H9 (cell line): ENCODE results near the gene ECE1. TPM values are rescaled to one million over a fixed set of nuclear protein-coding genes. Genes with fewer than 3 reads are reported as not detected.

Experiments used
- DNase-seq: peaks from one replicate; pipeline ENCODE4 v3.0.0-alpha.2; 2017
- H2AFZ ChIP-seq: one replicate; pipeline ENCODE4 v1.6.1; 2013; ENCODE audit warnings: mild to moderate bottlenecking, low read length, control low read depth, moderate library complexity
- H2AK5ac ChIP-seq: 2 replicates; pipeline ENCODE4 v1.6.1; 2013; ENCODE audit warnings: low read length, control low read depth, mixed read lengths; ENCODE audit not compliant: insufficient read length
- H2BK120ac ChIP-seq: one replicate; pipeline ENCODE4 v1.6.1; 2013; ENCODE audit warnings: low read depth, mild to moderate bottlenecking, low read length, control low read depth, inconsistent platforms; ENCODE audit not compliant: poor library complexity, severe bottlenecking
- H2BK12ac ChIP-seq: 2 replicates; pipeline ENCODE4 v1.6.1; 2013; ENCODE audit warnings: low read length, control low read depth, mixed read lengths, low read depth; ENCODE audit not compliant: insufficient read length
- H2BK15ac ChIP-seq: 2 replicates; pipeline ENCODE4 v1.6.1; 2013; ENCODE audit warnings: low read depth, low read length, control low read depth
- H2BK20ac ChIP-seq: one replicate; pipeline ENCODE4 v1.6.1; 2013; ENCODE audit warnings: low read depth, mild to moderate bottlenecking, low read length, control low read depth, inconsistent platforms; ENCODE audit not compliant: poor library complexity, severe bottlenecking
- H2BK5ac ChIP-seq: 2 replicates; pipeline ENCODE4 v1.6.1; 2013; ENCODE audit warnings: low read length, control low read depth, mixed read lengths; ENCODE audit not compliant: insufficient read length
- H3K14ac ChIP-seq: 2 replicates; pipeline ENCODE4 v1.6.1; 2013; ENCODE audit warnings: low read length, control low read depth; ENCODE audit not compliant: insufficient read depth
- H3K18ac ChIP-seq: 2 replicates; pipeline ENCODE4 v1.6.1; 2013; ENCODE audit warnings: low read depth, mild to moderate bottlenecking, mixed read lengths, low read length, control low read depth; ENCODE audit not compliant: insufficient read length
- H3K23ac ChIP-seq: 2 replicates; pipeline ENCODE4 v1.6.1; 2013; ENCODE audit warnings: low read length, control low read depth, mixed read lengths, low read depth; ENCODE audit not compliant: insufficient read length
- H3K23me2 ChIP-seq: 2 replicates; pipeline ENCODE4 v1.6.1; 2013; ENCODE audit warnings: low read depth, mild to moderate bottlenecking, mixed read lengths, low read length, control low read depth; ENCODE audit not compliant: insufficient read length, poor library complexity, severe bottlenecking
- H3K27ac ChIP-seq: 2 replicates; pipeline ENCODE4 v1.5.1; 2013; ENCODE audit warnings: low read length, control low read depth, mixed read lengths, low read depth; ENCODE audit not compliant: insufficient read length
- H3K27me3 ChIP-seq: 2 replicates; pipeline ENCODE4 v1.6.1; 2013; ENCODE audit warnings: low read length, control low read depth, inconsistent platforms; ENCODE audit not compliant: insufficient read depth
- H3K4ac ChIP-seq: 2 replicates; pipeline ENCODE4 v1.6.1; 2013; ENCODE audit warnings: low read depth, mild to moderate bottlenecking, control low read depth, inconsistent platforms, low read length, moderate library complexity
- H3K4me1 ChIP-seq: 2 replicates; pipeline ENCODE4 v1.6.1; 2013; ENCODE audit warnings: low read length, control low read depth, inconsistent platforms; ENCODE audit not compliant: insufficient read depth
- H3K4me2 ChIP-seq: 2 replicates; pipeline ENCODE4 v1.6.1; 2013; ENCODE audit warnings: low read length, control low read depth, mixed read lengths; ENCODE audit not compliant: insufficient read length, insufficient read depth
- H3K56ac ChIP-seq: 2 replicates; pipeline ENCODE4 v1.6.1; 2013; ENCODE audit warnings: low read depth, mild to moderate bottlenecking, mixed read lengths, low read length, control low read depth; ENCODE audit not compliant: insufficient read length
- H3K79me1 ChIP-seq: 2 replicates; pipeline ENCODE4 v1.6.1; 2013; ENCODE audit warnings: low read depth, mild to moderate bottlenecking, moderate library complexity, low read length, control low read depth, inconsistent platforms; ENCODE audit not compliant: insufficient read depth, poor library complexity, severe bottlenecking
- H3K79me2 ChIP-seq: 2 replicates; pipeline ENCODE4 v1.6.1; 2013; ENCODE audit warnings: low read length, control low read depth, inconsistent platforms; ENCODE audit not compliant: insufficient read depth
- H3K9ac ChIP-seq: 2 replicates; pipeline ENCODE4 v1.6.1; 2013; ENCODE audit warnings: low read length, control low read depth, mixed read lengths; ENCODE audit not compliant: insufficient read length; ENCODE audit errors: extremely low read depth
- H3K9me3 ChIP-seq: one replicate; pipeline ENCODE4 v1.6.1; 2013; ENCODE audit warnings: low read depth, low read length, inconsistent platforms; ENCODE audit not compliant: control insufficient read depth
- H3T11ph ChIP-seq: one replicate; pipeline ENCODE4 v1.6.1; 2013; ENCODE audit warnings: mild to moderate bottlenecking, low read length, control low read depth, inconsistent platforms
- H4K20me1 ChIP-seq: one replicate; pipeline ENCODE4 v1.6.1; 2013; ENCODE audit not compliant: control insufficient read depth, insufficient read length, insufficient read depth
- H4K5ac ChIP-seq: 2 replicates; pipeline ENCODE4 v1.6.1; 2013; ENCODE audit warnings: low read depth, mild to moderate bottlenecking, mixed read lengths, low read length, control low read depth; ENCODE audit not compliant: insufficient read length
- H4K8ac ChIP-seq: replicated peaks from 2 replicates; pipeline ENCODE4 v1.6.1; 2013; ENCODE audit warnings: low read length, control low read depth, mixed read lengths, low read depth; ENCODE audit not compliant: insufficient read length
- H4K91ac ChIP-seq: 2 replicates; pipeline ENCODE4 v1.6.1; 2013; ENCODE audit warnings: low read depth, mild to moderate bottlenecking, moderate library complexity, mixed read lengths, low read length, control low read depth; ENCODE audit not compliant: insufficient read length
- H3K27ac Mint-ChIP-seq, 3 experiments: 2 replicates in 2 of 3; 3 replicates in 1 of 3; pipeline ENCODE4 v1.8.0; 2020 to 2021; ENCODE audit warnings: mixed read lengths in 3 of 3, mild to moderate bottlenecking in 1 of 3, moderate library complexity in 1 of 3
- H3K27me3 Mint-ChIP-seq: 2 replicates; pipeline ENCODE4 v1.8.0; 2021; ENCODE audit warnings: low read depth, mild to moderate bottlenecking, moderate library complexity, mixed read lengths
- H3K36me3 Mint-ChIP-seq, 3 experiments: 2 replicates in 2 of 3; 3 replicates in 1 of 3; pipeline ENCODE4 v1.8.0; 2020 to 2021; ENCODE audit warnings: low read depth in 3 of 3, mixed read lengths in 3 of 3; ENCODE audit not compliant: insufficient read depth in 1 of 3
- H3K4me1 Mint-ChIP-seq, 2 experiments: 2 replicates each; pipeline ENCODE4 v1.8.0; 2020; ENCODE audit warnings: mixed read lengths in 2 of 2
- H3K4me3 Mint-ChIP-seq, 2 experiments: 2 replicates in 1 of 2; 3 replicates in 1 of 2; pipeline ENCODE4 v1.8.0; 2020 to 2021; ENCODE audit warnings: mild to moderate bottlenecking in 2 of 2, mixed read lengths in 2 of 2, moderate library complexity in 1 of 2
- H3K9me3 Mint-ChIP-seq, 2 experiments: 2 replicates in 1 of 2; 3 replicates in 1 of 2; pipeline ENCODE4 v1.8.0; 2020; ENCODE audit warnings: mild to moderate bottlenecking in 2 of 2, mixed read lengths in 2 of 2, moderate library complexity in 1 of 2
- WGBS: extraction: QIAGEN DNeasy Blood & Tissue Kit; methylation state at CpG from one replicate; pipeline ENCODE4 v1.1.7; 2013; ENCODE audit warnings: missing lambda C conversion rate, low lambda C conversion rate, mixed read lengths; ENCODE audit not compliant: insufficient read length; ENCODE audit errors: extremely low coverage; 5-methylcytosine and 5-hydroxymethylcytosine counted together
- total RNA-seq: library from RNA; stranded (reverse); gene quantifications from 2 replicates; pipeline ENCODE4 v1.2.1, GENCODE V29; 2021
- TF ChIP-seq, protein P1 (sequence below): fragments of 200-600 bp; sonication (generic); conservative IDR thresholded peaks from 3 replicates; pipeline ENCODE4 v1.8.0; 2021; ENCODE audit warnings: antibody characterized with exemption, mild to moderate bottlenecking

Gene ECE1
- total RNA-seq, 1 experiment from 2014 or later = 31.1 TPM

DNA sequence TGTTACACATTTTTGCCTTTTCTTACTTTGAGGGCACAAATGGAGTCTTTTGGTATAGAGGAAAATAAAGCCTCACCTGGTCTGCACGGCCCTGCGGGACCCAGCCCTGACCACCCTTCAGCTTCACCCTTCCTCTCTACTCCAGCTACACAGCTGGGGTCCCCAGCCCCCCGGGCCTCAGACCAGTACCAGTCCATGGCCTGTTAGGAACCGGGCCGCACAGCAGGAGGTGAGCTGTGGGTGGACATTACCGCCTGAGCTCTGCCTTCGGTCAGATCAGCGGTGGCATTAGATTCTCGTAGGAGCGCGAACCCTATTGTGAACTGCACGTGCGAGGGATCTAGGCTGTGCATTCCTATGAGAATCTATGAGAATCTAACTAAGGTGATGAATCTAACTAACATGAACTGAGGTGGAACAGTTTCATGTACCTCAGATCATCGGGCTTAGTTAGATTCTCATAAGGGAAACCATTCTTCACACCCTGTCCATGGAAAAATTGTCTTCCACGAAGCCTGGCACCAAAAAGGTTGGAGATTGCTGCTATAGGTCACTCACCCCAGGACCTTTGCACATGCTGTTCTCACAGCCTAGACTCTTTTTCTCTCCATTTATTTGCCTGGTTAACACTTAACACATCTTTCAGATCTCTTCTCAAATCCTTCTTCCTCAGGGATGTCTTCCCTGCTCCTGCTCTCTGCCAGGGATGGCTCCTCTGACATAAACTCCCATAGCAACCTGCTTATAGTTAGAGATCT lies 37.5 kb upstream of the ECE1 start:
- no peak overlapping the region for H3K56ac ChIP-seq
- H4K91ac ChIP-seq = no peak overlapping the region
- no peaks in the 10 kb centered on the region for H3K9me3 ChIP-seq
- H3K9me3 Mint-ChIP-seq = no peaks in the 10 kb centered on the region; a peak in 1 of 5 replicates
- H2AK5ac ChIP-seq = no peak overlapping the region
- H2BK15ac ChIP-seq = no peak overlapping the region
- H2AFZ ChIP-seq = no peak overlapping the region
- no peaks in the 10 kb centered on the region for H3K23me2 ChIP-seq
- H3K36me3 Mint-ChIP-seq = peaks cover 0 to 6% (median 4%) of the 10 kb centered on the region in 3 experiments; a peak in 5 of 7 replicates
- no peak overlapping the region; the same call in 1 of the 2 replicates for H3K4ac ChIP-seq
- no peaks in the 10 kb centered on the region for H3K79me2 ChIP-seq
- no peak overlapping the region for H3K18ac ChIP-seq
- no peak overlapping the region for H3K4me2 ChIP-seq
- no peak for DNase-seq
- TF ChIP-seq, protein P1, sequence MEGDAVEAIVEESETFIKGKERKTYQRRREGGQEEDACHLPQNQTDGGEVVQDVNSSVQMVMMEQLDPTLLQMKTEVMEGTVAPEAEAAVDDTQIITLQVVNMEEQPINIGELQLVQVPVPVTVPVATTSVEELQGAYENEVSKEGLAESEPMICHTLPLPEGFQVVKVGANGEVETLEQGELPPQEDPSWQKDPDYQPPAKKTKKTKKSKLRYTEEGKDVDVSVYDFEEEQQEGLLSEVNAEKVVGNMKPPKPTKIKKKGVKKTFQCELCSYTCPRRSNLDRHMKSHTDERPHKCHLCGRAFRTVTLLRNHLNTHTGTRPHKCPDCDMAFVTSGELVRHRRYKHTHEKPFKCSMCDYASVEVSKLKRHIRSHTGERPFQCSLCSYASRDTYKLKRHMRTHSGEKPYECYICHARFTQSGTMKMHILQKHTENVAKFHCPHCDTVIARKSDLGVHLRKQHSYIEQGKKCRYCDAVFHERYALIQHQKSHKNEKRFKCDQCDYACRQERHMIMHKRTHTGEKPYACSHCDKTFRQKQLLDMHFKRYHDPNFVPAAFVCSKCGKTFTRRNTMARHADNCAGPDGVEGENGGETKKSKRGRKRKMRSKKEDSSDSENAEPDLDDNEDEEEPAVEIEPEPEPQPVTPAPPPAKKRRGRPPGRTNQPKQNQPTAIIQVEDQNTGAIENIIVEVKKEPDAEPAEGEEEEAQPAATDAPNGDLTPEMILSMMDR = no peak
- H3K27me3 Mint-ChIP-seq = no peaks in the 10 kb centered on the region
- no peak overlapping the region; the same call in 1 of the 2 replicates for H3K14ac ChIP-seq
- H2BK120ac ChIP-seq = no peak overlapping the region
- H3K4me1 Mint-ChIP-seq = peaks cover 68 to 81% of the 10 kb centered on the region in 2 experiments
- no CpG with 5 or more reads among the region's 15 CpGs for WGBS
- no peak overlapping the region for H3T11ph ChIP-seq
- H4K20me1 ChIP-seq = no peaks in the 10 kb centered on the region
- no peak overlapping the region for H3K23ac ChIP-seq
- H2BK5ac ChIP-seq = no peak overlapping the region
- H2BK20ac ChIP-seq = no peak overlapping the region
- peak overlapping the region; percentile 63 to 78 (median 66); a peak in 4 of 7 replicates for H3K27ac Mint-ChIP-seq
- no peaks in the 10 kb centered on the region for H3K79me1 ChIP-seq
- no peak overlapping the region for H2BK12ac ChIP-seq
- H3K4me1 ChIP-seq = peaks cover 10% of the 10 kb centered on the region; the same call in 1 of the 2 replicates
- H4K5ac ChIP-seq = no peak overlapping the region
- no peak overlapping the region for H3K27ac ChIP-seq
- no peaks in the 10 kb centered on the region for H3K27me3 ChIP-seq
- no peak overlapping the region for H3K9ac ChIP-seq
- H4K8ac ChIP-seq = no peak overlapping the region
- no peak overlapping the region for H3K4me3 Mint-ChIP-seq
